PC-3 (cell line): ENCODE results near the gene GABARAPL1. TPM values are rescaled to one million over a fixed set of nuclear protein-coding genes. Genes with fewer than 3 reads are reported as not detected.

Source experiments
- ATAC-seq: fragments of 200-7000 bp; cut with Tn5 transposase; 2 replicates; pipeline ENCODE4 v1.9.1; 2020; ENCODE audit warnings: mild to moderate bottlenecking, moderate library complexity
- BruUV-seq: library from RNA; stranded (reverse); fragments of 400-500 nt; replicated peaks from 2 replicates; lab custom pipeline; 2021; lab: Mats Ljungman, UMichigan
- CTCF ChIA-PET: fragments of 300-600 bp; sonication (Branson Sonifier 250); formaldehyde crosslinking; loops from one replicate; lab custom pipeline; 2022; ENCODE audit warnings: antibody characterized with exemption; lab: Charles Lee
- POLR2A ChIA-PET: fragments of 300-600 bp; sonication (Branson Sonifier 250); formaldehyde crosslinking; loops from one replicate; lab custom pipeline; 2022; ENCODE audit warnings: antibody characterized with exemption; ENCODE audit not compliant: unreplicated experiment; lab: Charles Lee
- DNase-seq: peaks from one replicate; pipeline ENCODE4 v3.0.0-alpha.2; 2015
- H2AFZ ChIP-seq: fragments of 300-600 bp; sonication (generic); 2 replicates; pipeline ENCODE4 v1.6.0; 2016; ENCODE audit warnings: antibody characterized with exemption, low read length
- H3F3A ChIP-seq: fragments of 300-600 bp; sonication (generic); one replicate; pipeline ENCODE4 v1.6.0; 2017; ENCODE audit warnings: antibody characterized with exemption, low read length, control low read depth, mild to moderate bottlenecking; ENCODE audit not compliant: unreplicated experiment
- H3K27ac ChIP-seq: fragments of 300-600 bp; sonication (generic); 2 replicates; pipeline ENCODE4 v1.5.1; 2016; ENCODE audit warnings: mild to moderate bottlenecking, low read length
- H3K27me3 ChIP-seq: fragments of 300-600 bp; sonication (generic); 2 replicates; pipeline ENCODE4 v1.6.1; 2016; ENCODE audit warnings: low read length, mixed read lengths
- H3K36me3 ChIP-seq: fragments of 300-600 bp; sonication (generic); 2 replicates; pipeline ENCODE4 v1.6.1; 2016; ENCODE audit warnings: low read depth, mixed run types, low read length, mixed read lengths
- H3K4me1 ChIP-seq: fragments of 300-600 bp; sonication (generic); 2 replicates; pipeline ENCODE4 v1.5.1; 2016; ENCODE audit warnings: low read length; ENCODE audit not compliant: insufficient read depth
- H3K4me2 ChIP-seq: fragments of 300-600 bp; sonication (generic); 2 replicates; pipeline ENCODE4 v1.6.0; 2016; ENCODE audit warnings: low read length
- H3K4me3 ChIP-seq: fragments of 300-600 bp; sonication (generic); 2 replicates; pipeline ENCODE4 v1.5.1; 2016; ENCODE audit warnings: mild to moderate bottlenecking, low read length, mixed read lengths
- H3K79me2 ChIP-seq: fragments of 300-600 bp; sonication (generic); 2 replicates; pipeline ENCODE4 v1.6.1; 2017; ENCODE audit warnings: low read length, mixed read lengths
- H3K9ac ChIP-seq: fragments of 300-600 bp; sonication (generic); 2 replicates; pipeline ENCODE4 v1.6.0; 2016; ENCODE audit warnings: mild to moderate bottlenecking, low read length
- H3K9me2 ChIP-seq: fragments of 300-600 bp; sonication (generic); replicated peaks from 2 replicates; pipeline ENCODE4 v1.6.1; 2016; ENCODE audit warnings: mixed run types, low read length, mixed read lengths
- H3K9me3 ChIP-seq: fragments of 300-600 bp; sonication (generic); 2 replicates; pipeline ENCODE4 v1.6.1; 2016; ENCODE audit warnings: low read length, mixed read lengths
- H4K20me1 ChIP-seq: fragments of 300-600 bp; sonication (generic); 2 replicates; pipeline ENCODE4 v1.6.1; 2016; ENCODE audit warnings: low read length, mixed read lengths
- CTCF ChIP-seq: fragments of 300-600 bp; sonication (generic); conservative IDR thresholded peaks from 2 replicates; pipeline ENCODE4 v1.5.1; 2017; ENCODE audit warnings: antibody characterized with exemption, low read depth, mild to moderate bottlenecking, low read length
- EZH2 ChIP-seq: fragments of 300-600 bp; sonication (generic); IDR thresholded peaks from one replicate; pipeline ENCODE4 v1.6.1; 2017; ENCODE audit warnings: antibody characterized with exemption, mild to moderate bottlenecking, low read length; ENCODE audit not compliant: unreplicated experiment
- EZH2phosphoT487 ChIP-seq: fragments of 300-600 bp; sonication (generic); IDR thresholded peaks from 2 replicates; pipeline ENCODE4 v1.6.1; 2018; ENCODE audit warnings: mild to moderate bottlenecking, antibody characterized with exemption, low read length, borderline replicate concordance
- intact Hi-C: fragments of 100-400 bp; cut with micrococcal nuclease; formaldehyde crosslinking; loops from 2 replicates; pipeline ENCODE4 v1.9.0; 2023
- total RNA-seq: library from RNA; depleted of rRNA; stranded (reverse); fragments of >200 nt; gene quantifications from 2 replicates; pipeline ENCODE4 v1.2.3, GENCODE V29; 2014

The GABARAPL1 gene
- total RNA-seq, 1 experiment from 2014 or later, result 14.9 TPM

- CTCF ChIA-PET, result no interaction called here
- Histone ChIP-seq H3K27me3 (no peaks in the 10 kb centered on the region), H3K36me3 (no peaks in the 10 kb centered on the region), H3K9me2 (no peaks in the 10 kb centered on the region), H3K9ac (no peak overlapping the region), H2AFZ (no peak overlapping the region), H3F3A (no peaks in the 10 kb centered on the region), H3K4me3 (no peak overlapping the region), H3K9me3 (no peaks in the 10 kb centered on the region), H3K79me2 (no peaks in the 10 kb centered on the region), H3K4me1 (peaks cover 12% of the 10 kb centered on the region), H4K20me1 (no peaks in the 10 kb centered on the region), H3K4me2 (no peak overlapping the region), H3K27ac (no peak overlapping the region)
- DNase-seq (no peak), ATAC-seq (no peak)
- TF ChIP-seq CTCF, result no peak
- no peak for TF ChIP-seq EZH2phosphoT487
- TF ChIP-seq EZH2, result no peak
- POLR2A ChIA-PET, result no interaction called here
- BruUV-seq, result no TSS peak
- intact Hi-C loops, result loop anchor here (5.0 kb wide), 2 partner anchors 64 to 94 kb away; no protein-coding TSS in a partner anchor
These were observed 25.8 kb downstream of the GABARAPL1 start for GRCh38 chr12:10238526-10238925.

GRCh38 chr12:10241290-10241689 lies 28.6 kb downstream of the GABARAPL1 start:
- Histone ChIP-seq H4K20me1 (no peaks in the 10 kb centered on the region), H3K4me3 (no peak overlapping the region), H3K27me3 (no peaks in the 10 kb centered on the region), H3F3A (no peaks in the 10 kb centered on the region), H3K9me2 (no peaks in the 10 kb centered on the region), H2AFZ (no peak overlapping the region), H3K9me3 (no peaks in the 10 kb centered on the region), H3K4me2 (no peak overlapping the region), H3K79me2 (no peaks in the 10 kb centered on the region), H3K36me3 (no peaks in the 10 kb centered on the region), H3K4me1 (peaks cover 8% of the 10 kb centered on the region), H3K27ac (no peak overlapping the region), H3K9ac (no peak overlapping the region)
- TF ChIP-seq EZH2phosphoT487, result no peak
- TF ChIP-seq EZH2, result no peak
- no peak for TF ChIP-seq CTCF
- intact Hi-C loops, result no loop called here
- ChIA-PET POLR2A (no interaction called here), CTCF (no interaction called here)
- BruUV-seq, result no TSS peak
- DNase-seq (no peak), ATAC-seq (no peak)

- no peak overlapping the region for H3K4me2 ChIP-seq
- H3K9me3 ChIP-seq, result no peaks in the 10 kb centered on the region
- H3K9me2 ChIP-seq, result no peaks in the 10 kb centered on the region
- TF ChIP-seq CTCF (no peak), EZH2phosphoT487 (no peak), EZH2 (no peak)
- H2AFZ ChIP-seq, result no peak overlapping the region
- H3F3A ChIP-seq, result no peaks in the 10 kb centered on the region
- H3K4me3 ChIP-seq, result no peak overlapping the region
- CTCF ChIA-PET, result interaction anchor here (0.6 kb wide), 1 partner anchor 27 kb away, joined by 3 read pairs; no protein-coding TSS in a partner anchor
- H3K79me2 ChIP-seq, result no peaks in the 10 kb centered on the region
- POLR2A ChIA-PET, result no interaction called here
- no TSS peak for BruUV-seq
- H3K27ac ChIP-seq, result no peak overlapping the region
- H4K20me1 ChIP-seq, result no peaks in the 10 kb centered on the region
- DNase-seq (no peak), ATAC-seq (no peak)
- intact Hi-C loops, result no loop called here
- H3K36me3 ChIP-seq, result no peaks in the 10 kb centered on the region
- H3K9ac ChIP-seq, result no peak overlapping the region
- H3K4me1 ChIP-seq, result peaks cover 3% of the 10 kb centered on the region; the same call in 1 of the 2 replicates
- H3K27me3 ChIP-seq, result no peaks in the 10 kb centered on the region
These were observed 29.1 kb downstream of the GABARAPL1 start for GRCh38 chr12:10241727-10242126.
